ENCODE data around the gene ARID1A.
A peak's percentile ranks its signal among the peaks of the same experiment; 100 is the strongest.

The ARID1A gene

GRCh38 chr1:26784886-26785285, 89.1 kb downstream of the ARID1A start:
- TF ChIP-seq CTCF (IDR thresholded peaks at IDR 0.05; ENCODE audit: low read length) = no peak
- TF ChIP-seq EZH2 (IDR thresholded peaks at IDR 0.05; ENCODE audit: borderline replicate concordance, low read length) = no peak
- H3K79me2 ChIP-seq (ENCODE audit: insufficient read depth, low read length) = no peaks in the 10 kb centered on the region
- H3K9ac ChIP-seq (ENCODE audit: low read length) = no peak overlapping the region
- peaks cover 12% of the 10 kb centered on the region for H3F3A ChIP-seq (ENCODE audit: insufficient read depth, low read length)
- no peak overlapping the region for H3K4me2 ChIP-seq (ENCODE audit: low read length)
- H3K4me1 ChIP-seq (ENCODE audit: insufficient read depth, low read length, severe bottlenecking) = peaks cover 52% of the 10 kb centered on the region
- H3K27me3 ChIP-seq (ENCODE audit: insufficient read depth, low read length) = no peaks in the 10 kb centered on the region
- peaks cover 39% of the 10 kb centered on the region for H3K36me3 ChIP-seq (ENCODE audit: insufficient read depth, low read length)
- H3K9me2 ChIP-seq (ENCODE audit: low read depth, low read length) = no peaks in the 10 kb centered on the region
- no peak overlapping the region for H2AFZ ChIP-seq (ENCODE audit: low read length)
- H4K20me1 ChIP-seq (ENCODE audit: insufficient read depth, low read length) = no peaks in the 10 kb centered on the region
- H3K9me3 ChIP-seq (ENCODE audit: low read length) = no peaks in the 10 kb centered on the region
- H3K27ac ChIP-seq (ENCODE audit: low read depth, low read length, poor library complexity, severe bottlenecking) = peak overlapping the region; percentile 96
- H3K4me3 ChIP-seq (ENCODE audit: low read depth, low read length, poor library complexity, severe bottlenecking) = no peak overlapping the region

- H3F3A ChIP-seq (ENCODE audit: insufficient read depth, low read length) = peaks cover 12% of the 10 kb centered on the region
- H3K36me3 ChIP-seq (ENCODE audit: insufficient read depth, low read length) = peaks cover 30% of the 10 kb centered on the region
- H3K4me1 ChIP-seq (ENCODE audit: insufficient read depth, low read length, severe bottlenecking) = peaks cover 57% of the 10 kb centered on the region
- no peak overlapping the region for H2AFZ ChIP-seq (ENCODE audit: low read length)
- H3K79me2 ChIP-seq (ENCODE audit: insufficient read depth, low read length) = no peaks in the 10 kb centered on the region
- TF ChIP-seq EZH2 (IDR thresholded peaks at IDR 0.05; ENCODE audit: borderline replicate concordance, low read length) (no peak), CTCF (IDR thresholded peaks at IDR 0.05; ENCODE audit: low read length) (no peak)
- no peaks in the 10 kb centered on the region for H3K9me3 ChIP-seq (ENCODE audit: low read length)
- H3K4me3 ChIP-seq (ENCODE audit: low read depth, low read length, poor library complexity, severe bottlenecking) = peak overlapping the region; percentile 79
- peak overlapping the region; percentile 96 for H3K27ac ChIP-seq (ENCODE audit: low read depth, low read length, poor library complexity, severe bottlenecking)
- no peaks in the 10 kb centered on the region for H3K27me3 ChIP-seq (ENCODE audit: insufficient read depth, low read length)
- H3K4me2 ChIP-seq (ENCODE audit: low read length) = peak overlapping the region; percentile 82
- H3K9me2 ChIP-seq (ENCODE audit: low read depth, low read length) = no peaks in the 10 kb centered on the region
- H3K9ac ChIP-seq (ENCODE audit: low read length) = peak overlapping the region; percentile 97
- H4K20me1 ChIP-seq (ENCODE audit: insufficient read depth, low read length) = no peaks in the 10 kb centered on the region
Observed at GRCh38 chr1:26785611-26786436, 90.0 kb downstream of the ARID1A start.

GRCh38 chr1:26786437-26787380, 90.9 kb downstream of the ARID1A start:
- H3K27me3 ChIP-seq (ENCODE audit: insufficient read depth, low read length) = no peaks in the 10 kb centered on the region
- H3K27ac ChIP-seq (ENCODE audit: low read depth, low read length, poor library complexity, severe bottlenecking) = peak overlapping the region; percentile 96
- H3K9ac ChIP-seq (ENCODE audit: low read length) = peak overlapping the region; percentile 97
- no peaks in the 10 kb centered on the region for H3K9me3 ChIP-seq (ENCODE audit: low read length)
- H3K79me2 ChIP-seq (ENCODE audit: insufficient read depth, low read length) = no peaks in the 10 kb centered on the region
- peak overlapping the region; percentile 79 for H3K4me3 ChIP-seq (ENCODE audit: low read depth, low read length, poor library complexity, severe bottlenecking)
- no peaks in the 10 kb centered on the region for H3K9me2 ChIP-seq (ENCODE audit: low read depth, low read length)
- no peak overlapping the region for H2AFZ ChIP-seq (ENCODE audit: low read length)
- H3F3A ChIP-seq (ENCODE audit: insufficient read depth, low read length) = peaks cover 10% of the 10 kb centered on the region
- no peaks in the 10 kb centered on the region for H4K20me1 ChIP-seq (ENCODE audit: insufficient read depth, low read length)
- peaks cover 58% of the 10 kb centered on the region for H3K4me1 ChIP-seq (ENCODE audit: insufficient read depth, low read length, severe bottlenecking)
- peak overlapping the region; percentile 82 for H3K4me2 ChIP-seq (ENCODE audit: low read length)
- TF ChIP-seq CTCF (IDR thresholded peaks at IDR 0.05; ENCODE audit: low read length) (no peak), EZH2 (IDR thresholded peaks at IDR 0.05; ENCODE audit: borderline replicate concordance, low read length) (no peak)
- H3K36me3 ChIP-seq (ENCODE audit: insufficient read depth, low read length) = peaks cover 21% of the 10 kb centered on the region

Measured in OCI-LY1 (cell line).